Measurements from ENCODE around the gene LIPC. TPM values are rescaled to one million over a fixed set of nuclear protein-coding genes. Genes with fewer than 3 reads are reported as not detected.
A peak's percentile ranks its signal among the peaks of the same experiment; 100 is the strongest.

The LIPC gene
- total and polyA plus RNA-seq, 10 of the 15 experiments (the other 5 are each of a cell fraction or from before 2014, with no cell fraction given), result 0.06 to 0.31 (median 0.16) TPM; not detected in 1

GRCh38 chr15:58420579-58421043 is 11.2 kb upstream of the LIPC start:
- H3K4me2 ChIP-seq (ENCODE audit: control insufficient read depth, insufficient read depth), result peak overlapping the region; percentile 71
- ChIA-PET POLR2A (interaction anchor here (1.4 to 1.5 kb wide), 2 partner anchors 10 to 53 kb away, joined by 3 to 10 read pairs; no protein-coding TSS in a partner anchor), CTCF (interaction anchor here (1.1 to 2.7 kb wide), 5 partner anchors 9 to 193 kb away, joined by 4 to 14 read pairs (median 6); no protein-coding TSS in a partner anchor), RAD21 (ENCODE audit: unreplicated experiment) (interaction anchor here (0.6 to 2.9 kb wide), 16 partner anchors 9 to 102 kb away, joined by 3 to 16 read pairs (median 4); no protein-coding TSS in a partner anchor), SMC1A (ENCODE audit: uncharacterized antibody, unreplicated experiment) (interaction anchor here (0.7 to 5.9 kb wide), 19 partner anchors 10 to 151 kb away, joined by 3 to 29 read pairs (median 4); no protein-coding TSS in a partner anchor)
- no peaks in the 10 kb centered on the region for H4K20me1 ChIP-seq (ENCODE audit: control insufficient read depth, insufficient read depth)
- no peaks in the 10 kb centered on the region for H3K27me3 ChIP-seq (replicated peaks in 1 of 2; ENCODE audit: control insufficient read depth in 2 of 2, insufficient read depth in 2 of 2, low read length in 1 of 2)
- peak; percentile 28 for DNase-seq (ENCODE audit: low read depth, low spot score)
- intact Hi-C loops (cut with micrococcal nuclease; ENCODE audit: unreplicated experiment), result loop anchor here (2.0 kb wide), 1 partner anchor 36 kb away; no protein-coding TSS in a partner anchor
- WGBS (ENCODE audit: insufficient coverage, insufficient replicate concordance, low lambda C conversion rate, missing lambda C conversion rate), result 4% methylated on average over 5 of the region's 5 CpGs
- no peaks in the 10 kb centered on the region for H3K79me2 ChIP-seq (ENCODE audit: control insufficient read depth, insufficient read depth, low read length)
- peak overlapping the region; percentile 30; the same call in 1 of the 2 replicates for H3K4me3 ChIP-seq
- peak overlapping the region; percentile 90 for H2AFZ ChIP-seq (ENCODE audit: control insufficient read depth, low read depth, low read length)
- ATAC-seq, result peak; percentile 87
- peaks cover 12% of the 10 kb centered on the region for H3K4me1 ChIP-seq (ENCODE audit: control insufficient read depth, insufficient read depth, low read length)
- no TSS peak for BruUV-seq (replicated peaks)
- H3K27ac ChIP-seq (ENCODE audit: control insufficient read depth, insufficient read depth), result peak overlapping the region; percentile 71
- H3K9me3 ChIP-seq (replicated peaks; ENCODE audit: control insufficient read depth, insufficient read depth, low read length), result no peaks in the 10 kb centered on the region
- H3K36me3 ChIP-seq (ENCODE audit: control insufficient read depth in 2 of 2, insufficient read depth in 2 of 2, low read length in 1 of 2), result no peaks in the 10 kb centered on the region
- no peak for FAIRE-seq
- in situ Hi-C loops (cut with MboI), result no loop called here
- H3K9ac ChIP-seq (ENCODE audit: control insufficient read depth, insufficient read depth, low read length), result peak overlapping the region; percentile 55
- TF ChIP-seq NFIC (IDR thresholded peaks at IDR 0.05; ENCODE audit: low read depth, low read length) (peak; percentile 79), MEF2A (IDR thresholded peaks at IDR 0.05; ENCODE audit: insufficient read depth, low read depth, low read length) (0 out of 2 replicates have a peak, but pooled peaks have one; percentile 19), RELA (IDR thresholded peaks at IDR 0.05; ENCODE audit: borderline replicate concordance, partially characterized antibody) (peak; percentile 91), ELK1 (IDR thresholded peaks at IDR 0.05; ENCODE audit: low read depth, low read length) (no peak), RFX5 (IDR thresholded peaks at IDR 0.05; ENCODE audit: low read depth, low read length) (no peak), ATF2 (IDR thresholded peaks at IDR 0.05; ENCODE audit: low read length) (peak; percentile 72; the same call in 1 of the 2 replicates), CBFB (IDR thresholded peaks at IDR 0.05; ENCODE audit: low read depth) (peak; percentile 56; the same call in 1 of the 2 replicates), HCFC1 (IDR thresholded peaks at IDR 0.05; ENCODE audit: low read length) (no peak), IRF4 (IDR thresholded peaks at IDR 0.05; ENCODE audit: low read depth, low read length) (no peak), SMAD1 (IDR thresholded peaks at IDR 0.05; ENCODE audit: low read depth, partially characterized antibody) (no peak), ZNF687 (IDR thresholded peaks at IDR 0.05) (no peak), CREM (IDR thresholded peaks at IDR 0.05; ENCODE audit: low read depth) (0 out of 2 replicates have a peak, but pooled peaks have one; percentile 22), RELB (IDR thresholded peaks at IDR 0.05; ENCODE audit: low read depth) (peak; percentile 85)

All from GM12878 (cell line).